Lung (tissue), 12 donors: ENCODE data around the gene RGN. TPM values are rescaled to one million over a fixed set of nuclear protein-coding genes. Genes with fewer than 3 reads are reported as not detected.

Experiments used
- ATAC-seq: fragments of 200-7000 bp; cut with Tn5 transposase; one replicate; pipeline ENCODE4 v1.9.1; 2020; ENCODE audit warnings: moderate number of reproducible peaks; ENCODE audit not compliant: insufficient read depth, low FRiP score
- DNase-seq, 3 donors: peaks; one replicate each; pipeline ENCODE4 v3.0.0-alpha.2; 2013 to 2017
- H3K27ac ChIP-seq, 2 donors: one replicate each; pipeline ENCODE4 v1.5.1; 2013; ENCODE audit warnings: mild to moderate bottlenecking in 2 of 2, moderate library complexity in 2 of 2, control low read depth in 1 of 2, inconsistent platforms in 1 of 2, low read depth in 1 of 2, low read length in 1 of 2
- H3K27me3 ChIP-seq, 3 donors: one replicate each; pipeline ENCODE4 v1.5.1; 2013; ENCODE audit warnings: low read length in 2 of 3; ENCODE audit not compliant: control insufficient read depth in 3 of 3, insufficient read depth in 3 of 3
- H3K36me3 ChIP-seq, 4 donors: one replicate each; pipeline ENCODE4 v1.5.1; 2013; ENCODE audit warnings: low read length in 4 of 4, mild to moderate bottlenecking in 1 of 4, moderate library complexity in 1 of 4; ENCODE audit not compliant: control insufficient read depth in 4 of 4, insufficient read depth in 4 of 4
- H3K4me1 ChIP-seq, 5 donors: one replicate each; pipeline ENCODE4 v1.5.1; 2013; ENCODE audit warnings: low read length in 5 of 5, mild to moderate bottlenecking in 2 of 5, moderate library complexity in 1 of 5; ENCODE audit not compliant: control insufficient read depth in 5 of 5, insufficient read depth in 5 of 5
- H3K4me3 ChIP-seq: one replicate; pipeline ENCODE4 v1.5.1; 2013; ENCODE audit warnings: mild to moderate bottlenecking, control low read depth, moderate library complexity
- H3K9ac ChIP-seq, 2 donors: one replicate each; pipeline ENCODE4 v1.5.1; 2013; ENCODE audit warnings: low read length in 2 of 2, control low read depth in 1 of 2; ENCODE audit not compliant: insufficient read depth in 1 of 2
- H3K9me3 ChIP-seq, 4 donors: one replicate each; pipeline ENCODE4 v1.5.1; 2013; ENCODE audit warnings: low read length in 3 of 4, mild to moderate bottlenecking in 1 of 4, moderate library complexity in 1 of 4; ENCODE audit not compliant: control insufficient read depth in 4 of 4, insufficient read depth in 3 of 4
- CTCF ChIP-seq: IDR thresholded peaks from 2 replicates; pipeline ENCODE4 v1.5.1; 2012; ENCODE audit warnings: mild to moderate bottlenecking; ENCODE audit errors: control extremely low read depth, extremely low read depth
- WGBS, 2 donors: extraction: QIAGEN DNeasy Blood & Tissue Kit; methylation state at CpG; one replicate each; pipeline ENCODE4 v1.1.7; 2013; 5-methylcytosine and 5-hydroxymethylcytosine counted together
- polyA plus RNA-seq, 2 donors: library from polyadenylated mRNA; stranded (reverse); fragments of 200-250 nt; gene quantifications; one replicate each; pipeline ENCODE4 v1.2.1, GENCODE V29; 2013
- total RNA-seq, 2 donors: library from RNA; depleted of rRNA in 1 of 2; stranded (reverse); fragments of >200 nt in 1 of 2; gene quantifications; one replicate each; pipeline ENCODE4 v1.2.1, GENCODE V29; 2014 to 2021
- donor health status: control.
- donor health status: control.
- donor health status: Bipolar disorder and iron deficiency.
- donor health status: healthy.
- donor health status: DM: yes; HTN: yes; CAD: no.

RGN gene
- total and polyA plus RNA-seq, 4 donors = 4.1 to 15.8 (median 10.9) TPM

DNA sequence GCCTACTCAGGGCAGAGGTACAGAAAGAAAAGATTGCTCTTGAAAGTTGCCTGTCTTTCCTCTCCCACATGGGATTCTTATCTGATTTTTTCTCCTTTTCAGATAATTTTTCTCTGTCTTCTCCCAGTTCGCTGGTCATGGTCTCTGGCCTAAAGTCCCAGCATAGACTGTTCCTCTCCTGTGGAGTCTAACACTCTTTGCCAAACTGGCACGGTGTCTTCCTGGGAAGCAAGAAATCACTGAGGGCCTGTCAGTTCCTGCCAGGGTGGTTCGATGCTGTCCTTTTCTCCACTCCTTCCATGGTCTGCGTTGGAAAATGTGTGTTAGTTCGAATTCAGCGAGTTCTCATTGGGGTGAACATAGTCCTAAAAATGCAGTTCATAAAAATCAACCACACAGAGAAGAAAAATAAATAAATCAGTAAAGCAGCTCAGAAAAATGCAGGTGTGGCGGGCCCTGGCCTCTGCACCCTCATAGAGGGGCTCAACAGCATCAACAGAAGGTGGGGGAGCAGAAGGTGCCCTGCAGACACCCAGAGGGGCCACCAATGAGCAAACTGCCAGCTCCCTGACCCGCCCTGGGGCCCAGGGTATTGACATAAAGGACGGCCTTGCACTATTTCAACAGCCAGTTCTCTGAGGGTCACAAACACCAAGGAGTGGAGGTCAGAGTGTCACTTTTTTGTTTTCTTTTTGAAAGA is 2.1 kb downstream of the RGN start:
- 65 to 86% methylated on average over 9 of the region's 9 CpGs for WGBS, 2 donors
- peaks cover 0 to 33% (median 13%) of the 10 kb centered on the region in 3 donors for H3K27me3 ChIP-seq
- no peak overlapping the region for H3K9ac ChIP-seq
- no peak for TF ChIP-seq CTCF
- H3K9me3 ChIP-seq = no peaks in the 10 kb centered on the region
- ATAC-seq (no peak), DNase-seq (no peak)
- no peak overlapping the region for H3K27ac ChIP-seq
- no peak overlapping the region for H3K4me3 ChIP-seq
- H3K4me1 ChIP-seq = no peaks in the 10 kb centered on the region
- H3K36me3 ChIP-seq = no peaks in the 10 kb centered on the region

DNA sequence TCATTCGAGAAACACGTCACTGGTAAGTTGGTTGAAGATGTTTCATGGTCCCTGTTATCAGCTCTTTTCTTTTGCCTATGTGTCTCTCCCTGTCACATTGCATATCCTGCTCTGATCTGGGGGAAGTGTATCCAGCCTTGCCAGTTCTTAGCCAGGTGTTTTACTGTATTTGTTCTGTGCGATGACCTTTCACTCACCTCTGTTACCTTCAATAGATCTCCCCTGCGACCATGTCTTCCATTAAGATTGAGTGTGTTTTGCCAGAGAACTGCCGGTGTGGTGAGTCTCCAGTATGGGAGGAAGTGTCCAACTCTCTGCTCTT is 2.6 kb downstream of the RGN start:
- Histone ChIP-seq H3K4me1 (no peaks in the 10 kb centered on the region), H3K27ac (no peak overlapping the region), H3K9me3 (no peaks in the 10 kb centered on the region), H3K4me3 (no peak overlapping the region), H3K9ac (no peak overlapping the region), H3K36me3 (no peaks in the 10 kb centered on the region), H3K27me3 (peaks cover 0 to 28% (median 15%) of the 10 kb centered on the region in 3 donors)
- no peak for DNase-seq
- 69 to 82% methylated on average over 5 of the region's 5 CpGs for WGBS, 2 donors
- ATAC-seq = no peak
- no peak for TF ChIP-seq CTCF

DNA sequence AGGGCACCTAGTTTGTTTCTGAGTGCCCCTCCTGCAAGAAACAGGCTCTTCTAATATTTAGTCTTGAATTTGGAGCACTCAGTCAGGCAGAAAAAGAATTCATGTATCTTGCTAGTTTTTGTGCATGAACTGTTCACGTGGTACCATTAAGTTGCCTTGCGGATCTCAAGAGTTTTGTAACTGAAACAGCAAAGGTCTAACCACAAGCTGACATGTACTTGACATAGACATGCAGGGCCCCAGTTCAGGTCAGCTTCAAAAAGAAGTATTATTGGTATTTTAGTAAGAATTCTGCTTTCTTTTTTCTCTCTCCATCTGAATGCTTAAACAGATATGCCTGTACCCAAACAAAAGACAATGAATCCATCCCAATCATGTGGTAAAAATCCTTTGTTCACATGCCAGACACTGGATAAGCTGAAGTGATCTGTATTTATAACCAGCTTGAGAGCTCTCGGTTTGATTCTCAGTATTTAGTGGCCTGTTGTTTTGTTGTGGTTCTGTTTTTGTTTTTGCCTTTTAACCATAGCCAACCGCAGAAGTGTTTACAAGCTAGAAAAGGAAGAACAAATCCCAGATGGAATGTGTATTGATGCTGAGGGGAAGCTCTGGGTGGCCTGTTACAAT is 13.0 kb downstream of the RGN start:
- H3K27ac ChIP-seq = no peak overlapping the region
- 19 to 32% methylated on average over 4 of the region's 4 CpGs for WGBS, 2 donors
- no peak overlapping the region for H3K4me3 ChIP-seq
- H3K36me3 ChIP-seq = peaks cover 0 to 2% (median 1%) of the 10 kb centered on the region in 4 donors
- peaks cover 0 to 26% (median 2%) of the 10 kb centered on the region in 3 donors for H3K27me3 ChIP-seq
- peak in 2 of 3 donors; percentile 63 to 68 for DNase-seq
- ATAC-seq = no peak
- TF ChIP-seq CTCF = no peak
- no peak overlapping the region for H3K9ac ChIP-seq
- no peaks in the 10 kb centered on the region for H3K4me1 ChIP-seq
- peaks cover 0 to 3% (median 0%) of the 10 kb centered on the region in 4 donors for H3K9me3 ChIP-seq
